Measurements from ENCODE around the gene LRRC14B.

LRRC14B gene

DNA sequence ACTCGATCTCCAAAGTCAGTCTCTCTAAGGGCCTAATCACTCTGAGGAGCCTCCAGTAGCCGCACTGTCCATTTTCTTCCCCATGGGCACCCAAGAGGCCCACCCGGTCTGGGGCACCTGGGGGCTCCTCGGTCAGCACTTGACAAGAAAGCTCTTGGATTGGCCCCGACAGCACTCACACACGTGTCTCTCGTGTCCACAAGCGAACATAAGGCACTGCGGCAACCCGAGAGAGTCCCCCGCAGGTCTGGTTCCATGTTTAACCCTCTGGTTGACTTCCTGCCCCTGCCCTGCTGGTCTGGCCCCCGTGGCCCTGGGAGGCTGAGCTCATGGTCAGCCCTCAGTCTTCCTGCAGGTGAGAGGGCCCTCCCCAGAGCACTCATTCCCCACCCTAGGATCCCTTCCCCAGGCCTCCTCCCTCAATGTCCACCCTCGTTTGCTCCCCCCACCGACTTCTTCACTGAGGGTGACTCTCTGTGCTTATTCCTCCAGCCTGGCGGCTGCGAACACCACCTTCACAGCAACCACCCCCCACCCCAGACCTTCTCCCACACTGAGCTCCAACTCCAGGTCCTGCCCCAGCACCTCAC, 16.3 kb upstream of the LRRC14B start:
- DNase-seq (ENCODE audit: low spot score), result no peak

DNA sequence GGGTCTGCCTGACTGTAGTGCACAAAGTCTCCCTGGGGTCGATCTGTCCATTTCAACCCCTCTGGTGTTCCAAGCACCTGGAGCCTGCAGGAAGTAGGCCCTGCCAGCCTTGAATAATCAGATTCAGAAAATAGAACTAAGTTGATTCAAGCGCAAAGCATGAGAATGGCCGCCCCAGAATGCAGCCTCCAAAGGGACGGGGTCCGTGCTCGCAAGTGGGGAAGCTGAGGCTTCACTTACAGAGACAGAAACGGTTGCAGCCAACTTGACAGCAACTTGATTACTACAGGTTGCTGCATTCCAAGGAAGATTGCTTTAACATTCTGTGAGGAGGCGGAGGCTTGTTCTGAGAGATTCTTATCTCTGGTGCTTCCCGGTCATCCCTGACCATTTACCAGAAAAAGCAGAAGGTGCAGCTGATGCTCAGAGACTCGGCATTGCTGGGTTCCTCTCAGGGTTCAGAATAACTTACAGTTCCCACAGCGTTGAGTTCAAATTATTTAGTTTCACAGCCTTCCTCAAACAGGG, 14.9 kb upstream of the LRRC14B start:
- no peak for DNase-seq (ENCODE audit: low spot score)

DNA sequence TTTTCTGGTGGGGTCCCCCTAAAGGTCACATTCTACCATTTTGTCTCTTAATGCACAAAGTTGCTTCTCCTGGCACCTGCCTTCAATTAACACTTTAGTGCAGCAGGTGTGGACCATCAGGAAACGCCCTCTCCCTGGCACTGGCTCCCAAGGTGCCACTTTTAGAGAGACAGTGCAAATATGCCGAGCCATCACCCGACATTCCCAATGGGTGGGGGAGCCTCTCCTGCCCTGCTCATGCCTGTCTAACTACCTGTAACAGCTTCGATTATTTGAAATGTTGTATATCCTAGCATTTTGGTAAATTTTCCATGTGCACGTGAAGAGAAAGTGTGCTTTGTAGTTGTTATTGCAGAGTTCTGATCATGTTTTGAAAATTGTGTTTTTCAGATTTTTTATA, 13.2 kb upstream of the LRRC14B start:
- no peak for DNase-seq (ENCODE audit: low spot score)

DNA sequence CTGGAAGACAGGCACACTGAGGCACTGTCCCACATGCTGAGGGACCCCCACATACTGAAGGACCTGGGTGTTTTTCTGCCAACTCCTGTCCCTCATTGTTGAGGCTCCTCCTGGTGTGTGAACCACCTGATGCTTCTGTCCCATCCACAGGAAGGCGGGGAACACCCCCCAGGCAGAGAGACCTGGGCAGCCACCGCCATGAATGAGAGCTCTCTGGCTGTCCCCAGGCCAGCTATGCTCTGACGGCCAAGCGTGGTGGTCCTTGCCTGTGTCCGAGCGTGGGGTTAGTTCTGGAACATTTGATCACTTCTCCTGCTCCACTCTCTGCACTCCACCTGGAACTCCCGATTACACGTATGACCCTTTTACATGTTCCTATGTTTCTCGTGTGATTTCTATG, 11.9 kb upstream of the LRRC14B start:
- DNase-seq (ENCODE audit: low spot score), result no peak

DNA sequence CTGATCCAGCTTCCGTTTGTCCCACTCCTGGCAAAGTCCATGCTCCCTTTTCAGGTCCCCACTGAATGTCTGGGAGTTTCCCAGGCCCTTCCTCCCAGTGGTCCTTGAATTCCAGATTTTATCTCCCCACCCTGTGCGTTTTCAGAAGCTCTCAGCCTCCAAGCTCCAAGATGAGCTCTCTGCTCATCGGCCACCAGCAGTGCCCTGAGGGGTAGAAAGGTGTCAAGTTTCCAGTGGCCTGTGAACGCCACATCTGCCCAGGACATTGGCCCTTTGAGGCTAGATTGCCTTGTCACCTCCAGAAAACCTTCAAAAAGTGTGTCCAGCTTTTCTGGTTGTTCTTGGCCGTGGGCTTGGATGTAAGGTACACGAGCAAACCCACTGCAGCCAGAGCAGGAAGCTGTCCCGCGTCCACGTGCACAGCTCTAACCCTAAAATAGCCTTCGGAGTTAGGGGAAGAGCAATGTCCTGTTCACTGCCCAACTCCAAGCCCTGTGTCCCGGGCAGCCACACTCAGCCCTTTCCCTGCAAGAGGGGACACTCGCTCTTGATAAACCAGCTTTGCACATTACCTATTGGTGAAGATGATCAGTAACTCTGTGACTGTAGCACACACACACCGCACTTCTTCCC, 10.9 kb upstream of the LRRC14B start:
- DNase-seq (ENCODE audit: low spot score), result no peak

DNA sequence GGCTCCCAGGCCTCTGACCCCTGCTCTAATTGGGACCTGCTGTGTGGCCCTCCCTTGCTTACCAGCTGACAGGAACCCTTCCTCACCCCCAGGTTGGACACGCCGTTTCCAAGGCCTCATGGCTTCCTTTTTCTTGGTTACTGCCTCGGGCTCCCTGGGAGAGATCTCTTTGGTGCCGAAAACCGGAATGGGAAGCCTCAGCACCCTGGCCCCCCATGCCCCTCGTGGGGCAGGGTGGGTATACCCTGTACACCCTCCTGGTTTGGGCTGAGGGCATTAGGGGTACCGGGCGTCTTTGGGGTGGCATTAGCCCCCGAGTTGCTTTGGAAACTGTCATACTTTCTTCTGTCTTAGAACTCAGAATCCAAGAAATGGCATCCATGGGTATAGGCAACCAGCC, 10.1 kb upstream of the LRRC14B start:
- DNase-seq (ENCODE audit: low spot score), result no peak

DNA sequence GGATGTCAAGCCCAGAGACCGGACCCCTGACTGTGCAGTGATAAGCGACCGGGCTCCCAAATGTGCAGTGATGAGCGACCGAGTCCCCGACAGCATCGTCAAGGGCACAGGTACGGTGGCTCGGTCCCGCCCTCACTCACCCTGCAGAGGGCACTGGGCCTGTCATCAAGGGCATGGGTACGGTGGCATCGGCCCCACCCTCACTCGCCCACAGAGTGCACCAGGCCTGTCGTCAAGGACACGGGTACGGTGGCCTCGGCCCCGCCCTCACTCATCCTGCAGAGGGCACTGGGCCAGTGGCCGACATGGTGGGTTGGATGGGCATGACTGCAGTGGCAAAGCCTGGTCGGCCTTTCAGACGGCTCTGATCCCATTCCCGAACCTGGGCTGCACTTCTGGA, 9.7 kb upstream of the LRRC14B start:
- DNase-seq (ENCODE audit: low spot score), result no peak

DNA sequence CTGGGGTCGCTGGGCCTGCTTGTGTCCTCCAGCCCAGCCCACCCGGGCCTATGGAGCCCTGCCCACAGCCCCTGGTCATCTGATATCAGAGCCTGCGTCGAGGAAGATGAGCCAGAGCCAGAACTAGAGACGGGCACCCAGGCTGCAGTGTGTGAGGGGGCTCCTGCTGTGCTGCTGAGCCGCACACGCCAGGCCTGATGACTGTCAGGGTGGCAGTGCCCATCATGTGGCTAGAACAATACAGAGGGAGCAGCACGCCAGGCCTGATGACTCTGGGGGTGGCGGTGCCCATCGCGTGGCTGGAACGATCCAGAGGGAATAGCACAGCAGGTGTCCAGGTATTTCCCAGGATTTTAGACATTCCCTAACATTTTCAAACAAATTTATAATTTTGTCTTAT, 9.2 kb upstream of the LRRC14B start:
- no peak for DNase-seq (ENCODE audit: low spot score)

DNA sequence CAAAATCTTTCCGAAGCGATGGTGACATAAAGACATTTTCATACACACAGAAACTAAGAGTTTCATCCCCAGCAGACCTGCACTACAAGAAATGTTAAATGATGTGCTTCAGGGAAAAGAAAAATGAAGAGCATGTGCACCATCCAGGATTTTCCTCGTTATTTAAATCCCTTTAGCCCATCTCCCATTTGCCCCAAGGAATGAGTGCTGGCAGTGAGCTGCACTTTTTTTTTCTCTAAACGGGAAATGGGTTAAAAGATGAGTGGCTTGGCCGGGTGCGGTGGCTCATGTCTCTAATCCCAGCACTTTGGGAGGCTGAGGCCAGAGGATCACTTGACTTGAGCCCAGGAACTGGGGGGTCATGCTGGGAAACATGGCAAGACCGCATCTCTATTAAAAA, 6.8 kb upstream of the LRRC14B start:
- DNase-seq (ENCODE audit: low spot score), result no peak

DNA sequence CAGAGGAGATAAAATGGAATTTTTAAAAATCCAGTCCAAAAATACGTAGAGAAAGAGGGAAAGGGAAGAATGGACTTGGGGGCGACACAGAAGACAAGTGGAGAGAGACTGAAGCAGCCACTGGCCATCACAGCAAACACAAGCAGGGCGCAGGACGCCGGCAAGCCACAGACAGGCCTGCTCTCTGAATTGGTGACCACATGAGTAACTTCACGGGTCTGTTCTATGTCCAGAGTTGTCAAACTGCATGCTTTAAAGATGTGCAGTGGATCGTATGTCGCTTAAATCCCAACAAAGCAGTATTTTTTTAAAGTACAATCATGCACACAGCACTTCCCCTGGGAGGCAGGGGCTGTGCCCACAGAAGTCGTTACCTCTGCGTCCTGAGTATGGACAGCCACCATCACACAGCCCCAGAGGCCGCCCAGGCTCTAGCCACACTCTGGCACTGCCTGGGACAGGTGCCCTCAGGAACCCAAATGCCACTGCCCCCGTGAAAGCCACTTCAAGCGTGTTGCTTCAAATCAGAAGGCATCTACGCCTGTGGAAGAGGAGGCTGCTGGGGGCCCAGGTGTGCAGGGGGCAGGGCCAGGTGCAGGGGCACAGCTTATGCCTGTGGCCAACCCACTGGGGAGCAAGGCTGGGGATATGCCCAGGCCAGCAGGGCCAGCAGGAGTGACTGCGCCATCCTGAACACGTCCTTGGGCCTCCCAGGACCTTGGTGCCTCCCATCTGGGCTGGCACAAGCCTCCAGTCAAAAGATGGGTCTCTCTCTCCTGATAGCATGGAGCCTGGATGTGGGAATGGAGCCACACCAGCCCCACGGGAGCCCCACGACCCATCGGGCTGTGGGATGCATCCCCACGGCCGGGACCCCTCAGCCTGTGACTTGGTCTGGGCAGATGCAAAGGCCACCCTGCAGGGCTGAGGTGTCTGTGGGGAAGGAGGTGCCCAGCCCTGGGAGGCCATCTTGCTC, 5.9 kb upstream of the LRRC14B start:
- DNase-seq (ENCODE audit: low spot score), result no peak

DNA sequence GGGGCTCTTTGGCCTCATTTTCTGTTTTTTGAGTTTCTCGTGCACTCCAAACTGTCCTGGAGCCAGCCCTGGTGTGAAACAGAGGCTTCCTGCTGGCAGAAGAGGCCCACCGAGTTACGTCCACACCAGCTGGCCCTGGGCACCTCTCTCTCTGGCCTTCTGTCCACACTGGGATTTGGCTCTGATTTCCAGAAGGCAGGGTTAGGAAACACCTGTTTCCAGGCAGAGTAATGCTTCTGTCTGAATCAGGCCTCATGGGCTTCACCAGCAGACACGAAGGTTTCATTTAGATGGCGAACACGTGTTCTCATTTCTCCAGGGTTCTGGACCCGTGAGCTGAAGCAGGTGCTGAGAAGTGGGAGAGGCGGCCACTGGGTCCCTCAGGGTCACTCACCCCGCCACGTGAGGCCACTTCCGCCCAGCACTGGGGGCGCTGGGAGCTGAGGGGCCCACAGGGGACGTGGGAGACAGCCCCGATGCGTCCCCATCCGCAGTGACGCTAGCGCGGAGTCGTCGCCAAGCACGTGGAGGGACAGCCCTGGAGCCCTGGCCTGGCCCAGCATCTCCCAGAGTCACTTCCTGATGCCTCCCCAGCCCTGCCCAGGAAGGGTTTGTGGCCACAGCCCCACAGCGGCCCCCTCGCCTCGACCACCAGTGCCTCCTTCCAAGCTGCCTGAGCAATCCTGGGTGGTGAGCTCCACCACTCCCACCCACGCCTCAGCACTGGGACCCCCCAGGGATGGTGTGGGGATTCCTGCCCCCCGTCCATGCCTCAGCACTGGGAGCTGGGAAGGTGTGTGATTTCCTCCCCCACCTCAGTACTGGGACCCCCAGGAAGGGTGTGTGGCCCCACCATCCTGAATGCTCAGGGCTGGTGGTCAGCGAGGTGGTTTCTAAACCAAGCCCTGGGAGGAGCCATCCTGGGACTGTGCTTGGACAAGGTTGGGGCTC, 4.9 kb upstream of the LRRC14B start:
- no peak for DNase-seq (ENCODE audit: low spot score)

DNA sequence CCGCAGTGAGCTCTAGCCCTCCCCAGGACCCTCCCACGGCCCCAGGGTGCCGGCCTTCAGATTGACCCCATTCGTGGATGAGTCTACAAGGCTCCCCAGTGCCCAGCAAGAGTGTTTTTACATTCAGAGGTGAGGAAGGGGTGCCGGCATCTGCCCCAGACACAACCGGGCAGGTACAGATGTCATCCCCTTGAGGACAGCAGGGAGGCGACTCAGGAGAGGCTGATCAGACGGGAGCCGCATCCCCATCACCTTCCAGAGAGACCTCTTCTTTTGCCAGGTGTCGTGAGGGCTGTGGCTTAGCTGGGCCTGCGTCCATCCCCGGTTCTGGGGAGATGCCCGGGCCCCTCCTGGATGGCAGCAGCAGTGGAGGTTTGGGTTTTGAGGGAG, 4.3 kb upstream of the LRRC14B start:
- no peak for DNase-seq (ENCODE audit: low spot score)

DNA sequence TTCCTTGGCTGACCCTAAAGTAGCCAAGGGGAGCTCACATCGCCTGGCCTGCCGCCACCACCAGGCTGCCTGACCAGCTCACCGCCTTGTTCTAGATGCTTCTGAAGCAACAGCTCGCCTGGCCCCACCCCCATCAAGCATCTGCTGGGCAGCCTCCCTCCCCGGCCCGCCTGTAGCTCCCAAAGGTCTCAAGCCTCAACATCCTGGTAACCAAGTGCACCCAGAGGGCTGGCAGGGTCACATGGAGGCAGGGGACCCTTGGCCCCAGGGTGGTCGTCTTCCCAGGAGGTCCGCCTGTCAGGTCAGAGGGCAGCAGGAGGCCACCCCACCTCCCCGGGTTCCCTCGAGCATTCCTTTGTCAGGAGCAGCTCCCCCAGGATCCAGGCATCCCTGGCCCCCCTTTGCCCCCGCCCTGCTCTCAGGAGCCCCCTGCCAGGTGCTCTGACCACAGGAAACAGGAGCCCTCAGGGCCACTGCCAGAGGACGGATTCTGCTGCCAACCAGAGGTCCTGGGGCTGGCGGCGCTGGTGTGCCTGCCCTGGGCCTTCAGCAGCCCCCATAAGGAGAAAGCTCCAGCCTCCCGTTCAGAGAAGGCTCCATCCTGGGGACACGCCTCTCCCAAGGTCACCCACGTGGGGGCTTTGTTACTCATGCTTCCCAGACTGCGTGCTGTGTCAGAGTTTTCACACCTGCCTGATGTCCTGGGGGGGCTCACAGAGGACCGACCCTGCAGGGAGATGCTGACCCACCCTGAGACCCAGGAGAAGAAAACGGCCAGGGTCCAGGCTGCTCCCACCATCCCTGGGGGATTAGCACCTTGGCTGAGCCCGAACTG, 3.5 kb upstream of the LRRC14B start:
- no peak for DNase-seq (ENCODE audit: low spot score)

DNA sequence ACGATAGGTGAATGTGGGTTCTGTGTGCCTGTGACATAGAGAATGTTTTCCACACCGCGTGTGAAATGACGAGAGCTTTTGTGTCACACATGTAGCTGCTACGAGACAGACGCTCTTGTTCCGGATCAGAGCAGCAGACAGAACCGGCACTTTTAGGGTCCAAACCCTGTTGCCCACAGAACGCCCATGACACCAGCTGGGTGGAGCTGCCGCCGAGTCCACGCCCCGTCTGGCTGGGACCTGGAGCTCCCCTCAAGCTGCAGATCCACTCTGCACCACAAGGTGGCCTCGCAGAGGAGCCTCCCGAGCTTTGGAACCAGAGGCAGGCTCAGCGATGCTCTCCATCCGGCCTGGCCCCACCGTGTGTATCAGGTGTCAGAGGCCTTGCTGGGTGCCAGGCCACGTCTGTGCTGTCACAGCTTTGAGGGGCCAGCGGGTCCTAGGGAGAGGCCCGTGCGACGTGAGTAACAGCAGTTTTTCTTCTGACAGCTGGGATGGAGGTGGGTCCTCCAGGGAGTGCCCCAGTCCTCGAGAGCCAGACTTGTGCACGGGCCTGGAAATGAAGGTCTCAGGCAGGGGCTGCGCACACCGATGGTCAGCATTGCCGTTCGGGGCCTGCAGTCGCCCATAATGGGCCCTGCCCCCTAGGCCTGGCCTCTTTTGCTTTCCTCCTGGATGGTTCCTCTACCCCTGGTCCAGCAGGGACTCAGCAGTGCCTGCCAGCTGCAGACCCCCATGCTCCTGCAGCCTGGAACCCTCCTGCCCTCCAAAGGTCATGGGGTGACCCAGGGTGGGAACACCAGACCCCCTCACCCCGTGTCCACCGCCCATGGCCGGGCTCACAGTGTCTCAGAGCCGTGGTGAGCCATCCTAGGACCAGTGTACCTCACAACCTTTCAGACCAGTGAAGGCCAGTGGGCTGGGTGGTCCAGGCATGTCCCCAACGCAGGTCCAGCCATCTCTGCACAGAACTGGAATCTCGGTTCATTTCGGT, 2.5 kb upstream of the LRRC14B start:
- DNase-seq (ENCODE audit: low spot score), result peak; percentile 92

DNA sequence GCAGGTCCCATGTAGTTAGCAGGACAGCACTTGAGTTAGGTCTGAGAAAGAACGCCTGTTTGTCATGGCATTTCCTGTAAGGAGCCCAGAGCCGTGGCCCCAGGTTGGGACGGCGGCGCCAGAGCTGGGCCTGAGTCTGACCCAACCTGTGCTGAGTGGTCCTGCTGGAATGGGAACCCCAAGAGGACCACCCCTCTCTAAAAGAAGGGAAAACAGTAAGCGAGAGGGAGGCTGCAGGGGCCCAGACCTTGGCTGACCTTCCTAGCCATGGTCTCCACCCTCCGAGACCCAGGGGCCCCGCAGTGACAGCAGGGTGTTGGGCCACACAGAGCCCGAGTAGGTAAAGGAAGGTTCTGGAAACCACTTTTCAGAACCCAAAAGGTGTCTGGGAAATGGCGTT, 1.8 kb upstream of the LRRC14B start:
- no peak for DNase-seq (ENCODE audit: low spot score)

DNA sequence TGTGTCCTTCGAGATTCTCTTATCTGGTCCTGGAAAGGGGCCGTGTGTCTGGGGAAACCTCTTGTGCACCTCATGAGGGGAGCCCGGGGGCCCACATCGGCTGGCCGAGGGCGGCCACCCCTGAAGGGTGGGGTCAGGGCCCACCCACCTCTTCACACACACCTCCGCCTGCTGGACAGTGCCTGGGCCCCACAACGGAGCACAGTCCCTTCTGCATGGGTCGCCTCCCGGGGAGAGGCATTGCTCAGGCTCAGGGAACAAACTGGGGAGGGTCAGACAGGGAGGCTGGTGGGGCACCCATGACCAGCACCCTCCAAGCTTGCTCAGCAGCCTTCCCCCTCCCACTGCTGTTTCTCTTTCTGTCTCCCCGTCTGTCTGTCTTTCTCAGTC, 1.3 kb upstream of the LRRC14B start:
- no peak for DNase-seq (ENCODE audit: low spot score)

DNA sequence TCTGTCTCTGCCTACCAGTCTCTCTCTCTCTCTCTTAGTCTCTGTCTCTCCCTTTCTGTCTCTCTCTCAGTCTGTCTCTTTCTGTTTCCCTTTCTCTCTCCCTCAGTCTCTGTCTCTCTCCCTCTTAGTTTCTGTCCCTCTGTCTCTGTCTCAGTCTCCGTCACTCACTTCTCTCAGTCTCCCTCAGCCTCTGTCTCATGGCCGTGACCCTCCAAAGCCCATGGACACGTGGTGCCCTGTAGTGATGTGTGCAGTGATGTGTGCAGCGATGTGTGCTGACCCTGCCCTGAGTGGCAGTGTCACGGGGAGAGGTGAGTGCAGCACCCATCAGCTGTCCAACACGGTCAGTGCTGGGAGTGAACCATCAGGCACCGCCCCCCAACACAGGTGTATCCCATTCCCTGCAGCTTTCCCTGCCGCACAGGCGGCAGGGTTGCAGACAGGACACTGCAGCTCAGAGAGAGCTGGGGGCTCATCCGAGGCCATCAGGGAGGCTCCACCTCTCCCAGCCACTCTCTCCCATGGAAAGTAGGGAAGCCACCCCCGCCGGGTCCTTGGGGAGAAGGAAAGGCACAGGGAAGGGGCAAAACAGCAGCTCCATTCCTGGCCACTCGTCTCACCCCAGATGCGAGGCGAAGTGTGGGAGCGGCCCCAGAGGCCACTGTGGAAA, 794 bp upstream of the LRRC14B start:
- no peak for DNase-seq (ENCODE audit: low spot score)

DNA sequence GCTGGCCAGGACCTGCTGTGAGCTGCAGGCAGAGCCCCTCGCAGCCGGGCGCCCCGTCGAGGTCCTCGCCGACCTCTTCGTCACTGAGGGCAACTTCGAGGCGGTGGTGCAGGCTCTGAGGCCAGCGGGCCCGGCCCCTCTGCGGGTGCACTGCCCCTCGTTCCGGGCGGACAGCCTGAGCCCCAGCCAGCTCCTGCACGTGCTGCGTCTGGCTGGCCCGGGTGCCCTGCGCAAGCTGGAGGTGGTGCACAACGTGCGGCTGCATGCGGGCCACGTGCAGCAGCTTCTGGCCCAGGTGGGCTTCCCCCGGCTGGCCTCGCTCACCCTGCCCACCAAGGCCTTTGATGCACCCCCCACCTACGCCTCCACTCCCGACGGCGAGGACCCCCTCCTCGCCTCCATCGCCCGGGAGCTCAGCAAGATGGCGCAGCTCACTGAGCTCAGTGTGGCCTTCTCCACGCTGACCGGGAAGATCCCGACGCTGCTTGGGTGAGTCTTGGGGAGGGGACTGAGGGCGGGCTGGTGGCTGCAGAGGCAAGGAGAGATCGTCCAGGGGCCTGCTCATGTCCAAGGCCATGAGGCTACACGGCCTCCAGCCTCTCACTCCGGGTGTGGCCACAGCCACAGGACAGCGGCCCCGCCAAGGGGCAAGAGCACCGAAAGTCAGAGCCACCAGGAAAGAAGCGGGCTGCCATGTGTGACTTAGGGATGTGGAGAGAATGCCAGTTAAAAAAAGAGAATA, 825 bp downstream of the LRRC14B start:
- DNase-seq (ENCODE audit: low spot score), result no peak

DNA sequence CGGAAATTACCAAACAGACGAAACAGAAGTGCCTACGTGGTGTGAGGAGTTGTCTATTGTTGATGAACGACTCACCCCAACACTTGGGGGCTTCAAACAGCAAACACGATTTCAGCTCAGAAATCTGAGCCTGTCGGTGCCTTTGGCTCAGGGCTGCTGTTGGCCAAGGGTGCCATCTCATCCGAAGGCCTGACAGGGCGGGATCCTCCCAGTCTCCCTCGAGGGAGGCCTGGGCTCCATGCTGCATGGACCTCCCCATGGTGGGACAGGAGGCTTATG, 1.3 kb downstream of the LRRC14B start:
- no peak for DNase-seq (ENCODE audit: low spot score)
